Adrenal gland (tissue), 12 donors: ENCODE results near the gene INVS. TPM values are rescaled to one million over a fixed set of nuclear protein-coding genes. Genes with fewer than 3 reads are reported as not detected.

Source experiments
- DNase-seq, 7 donors: peaks; one replicate each; pipeline ENCODE4 v3.0.0-alpha.2; 2019 to 2020
- H3K27ac ChIP-seq, 5 donors: fragments of 200-600 bp; sonication (generic) in 4 of 5; 1 replicate in 3 of 5; 2 replicates in 2 of 5; pipeline versions ENCODE4 v1.5.1 to v1.8.0; 2016 to 2020; ENCODE audit warnings: mild to moderate bottlenecking in 1 of 5
- H3K27me3 ChIP-seq: fragments of 200-600 bp; 2 replicates; pipeline ENCODE4 v1.8.0; 2021
- H3K36me3 ChIP-seq, 2 donors: fragments of 200-600 bp; replicated peaks in 1 of 2; 1 replicate in 1 of 2; 2 replicates in 1 of 2; pipeline versions ENCODE4 v1.5.1 to v1.8.0; 2018 to 2022
- H3K4me1 ChIP-seq, 2 donors: fragments of 200-600 bp; replicated peaks in 1 of 2; 1 replicate in 1 of 2; 2 replicates in 1 of 2; pipeline versions ENCODE4 v1.5.1 to v1.8.0; 2018 to 2021
- H3K4me3 ChIP-seq, 4 donors: fragments of 200-600 bp; sonication (generic) in 3 of 4; one replicate each; pipeline ENCODE4 v1.5.1; 2016 to 2018
- H3K9me3 ChIP-seq, 3 donors: fragments of 200-600 bp; sonication (generic) in 1 of 3; replicated peaks in 1 of 3; 1 replicate in 2 of 3; 2 replicates in 1 of 3; pipeline versions ENCODE4 v1.5.1 to v1.8.0; 2016 to 2021
- CTCF ChIP-seq, 6 experiments: fragments of 450-650 bp in 4 of 6; fragments of 200-600 bp in 2 of 6; sonication (generic) in 1 of 6; IDR thresholded peaks; 1 replicate in 5 of 6; 2 replicates in 1 of 6; pipeline versions ENCODE4 v1.5.1 to v1.8.0; 2016 to 2021; ENCODE audit warnings: antibody characterized with exemption in 6 of 6, mild to moderate bottlenecking in 2 of 6, moderate library complexity in 1 of 6
- POLR2A ChIP-seq, 2 donors: fragments of 450-650 bp; IDR thresholded peaks; one replicate each; pipeline ENCODE4 v1.6.1; 2017; ENCODE audit warnings: antibody characterized with exemption in 2 of 2, mild to moderate bottlenecking in 2 of 2, moderate library complexity in 1 of 2
- WGBS, 4 donors: extraction: QIAGEN DNeasy Blood & Tissue Kit in 2 of 4; methylation state at CpG; one replicate each; pipeline versions ENCODE4 v1.1.5 to v1.1.7; 2013 to 2017; 5-methylcytosine and 5-hydroxymethylcytosine counted together
- intact Hi-C, 2 donors: fragments of 100-400 bp; cut with DNase I; formaldehyde crosslinking; loops; one replicate each; pipeline versions ENCODE4 v1.14.1 to v1.15.0; 2022 to 2023
- polyA plus RNA-seq, 3 donors: library from polyadenylated mRNA; stranded (reverse); fragments of 200-250 nt in 2 of 3; fragments of 350-450 nt in 1 of 3; fragmentation: Illumina TruSeq in 1 of 3; extraction: RNeasy Lipid Tissue Mini Kit (QIAGEN cat#74804) in 1 of 3; gene quantifications; one replicate each; pipeline ENCODE4 v1.2.3, GENCODE V29; 2013 to 2014
- total RNA-seq, 9 donors: library from RNA; depleted of rRNA in 4 of 9; stranded (reverse); fragments of >200 nt in 4 of 9; fragments of 120-200 nt in 1 of 9; fragmentation: NEBNext Ultra II Directional in 1 of 9; extraction: Animal tissue kit (Norgen Biotek cat#: 25700) in 1 of 9; gene quantifications; one replicate each; pipeline versions ENCODE4 v1.1.0 to v1.2.4, GENCODE V29; 2013 to 2023
- donor health status: healthy with polysubstance abuse.
- donor health status: Bipolar disorder and iron deficiency.
- donor health status: DM: yes; HTN: yes; CAD: no.
- donor health status: DM: no; HTN: no; CAD: no.
- donor health status: DM: no; HTN: no; CAD: no.
- donor health status: DM: yes; HTN: yes; CAD: no.

The INVS gene
- total and polyA plus RNA-seq, 12 donors: 6.4 to 47.7 (median 24.4) TPM

DNA sequence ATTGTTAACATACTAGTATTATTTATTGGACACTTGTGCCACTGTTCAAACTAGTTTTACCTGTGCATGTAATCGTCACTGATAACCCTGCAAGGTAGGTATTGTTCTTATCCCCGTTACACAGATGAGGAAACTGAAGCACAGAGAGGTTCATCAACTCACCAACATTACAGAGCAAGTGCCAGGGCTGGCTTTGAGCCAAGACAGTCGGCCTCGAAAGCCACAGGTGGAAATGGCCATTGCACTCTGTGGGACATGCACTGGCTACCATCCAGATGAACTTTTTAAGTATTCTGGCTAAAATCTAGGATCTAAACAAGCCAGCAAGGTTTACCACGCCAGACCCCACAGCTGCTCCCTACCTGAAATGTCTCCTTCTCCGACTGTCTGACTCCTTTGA lies 195.8 kb downstream of the INVS start:
- intact Hi-C loops: no loop called here
- 62 to 86% (median 77%) methylated on average over 5 to 6 of the region's 6 CpGs for WGBS, 4 donors
- Histone ChIP-seq H3K27me3 (no peaks in the 10 kb centered on the region), H3K4me1 (no peaks in the 10 kb centered on the region), H3K9me3 (no peaks in the 10 kb centered on the region), H3K27ac (no peak overlapping the region), H3K36me3 (peaks cover 0 to 55% of the 10 kb centered on the region in 2 donors), H3K4me3 (no peak overlapping the region)
- DNase-seq: peak in 3 of 7 donors; percentile 18 to 41 (median 32)
- TF ChIP-seq CTCF (IDR thresholded peaks at IDR 0.05) (no peak), POLR2A (IDR thresholded peaks at IDR 0.05) (no peak)

DNA sequence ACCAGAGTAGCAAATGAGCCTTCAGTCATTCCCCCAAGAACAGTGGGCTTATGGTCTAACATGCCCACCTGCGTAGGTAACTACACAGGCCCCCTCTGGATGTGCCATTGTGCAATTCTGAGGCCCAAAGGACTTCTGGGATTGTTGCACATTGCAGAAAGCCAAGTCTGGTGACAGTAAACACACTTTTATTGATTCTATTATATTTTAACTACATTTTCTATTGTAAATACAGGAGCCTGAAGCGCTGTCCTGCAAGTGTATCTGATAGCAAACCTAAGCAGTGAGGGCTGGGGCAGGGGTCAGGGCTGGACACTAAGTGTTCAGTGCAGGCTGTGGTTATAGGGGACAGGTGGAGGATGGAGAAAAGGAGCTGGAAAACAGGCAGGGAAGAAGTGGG lies 196.2 kb downstream of the INVS start:
- Histone ChIP-seq H3K36me3 (peaks cover 0 to 57% of the 10 kb centered on the region in 2 donors), H3K27ac (no peak overlapping the region), H3K27me3 (no peaks in the 10 kb centered on the region), H3K9me3 (no peaks in the 10 kb centered on the region), H3K4me1 (no peaks in the 10 kb centered on the region), H3K4me3 (no peak overlapping the region)
- WGBS, 4 donors: 96 to 100% (median 99%) methylated on average over 2 of the region's 2 CpGs
- intact Hi-C loops: no loop called here
- DNase-seq: no peak
- no peak for TF ChIP-seq POLR2A (IDR thresholded peaks at IDR 0.05)
- TF ChIP-seq CTCF (IDR thresholded peaks at IDR 0.05): no peak

DNA sequence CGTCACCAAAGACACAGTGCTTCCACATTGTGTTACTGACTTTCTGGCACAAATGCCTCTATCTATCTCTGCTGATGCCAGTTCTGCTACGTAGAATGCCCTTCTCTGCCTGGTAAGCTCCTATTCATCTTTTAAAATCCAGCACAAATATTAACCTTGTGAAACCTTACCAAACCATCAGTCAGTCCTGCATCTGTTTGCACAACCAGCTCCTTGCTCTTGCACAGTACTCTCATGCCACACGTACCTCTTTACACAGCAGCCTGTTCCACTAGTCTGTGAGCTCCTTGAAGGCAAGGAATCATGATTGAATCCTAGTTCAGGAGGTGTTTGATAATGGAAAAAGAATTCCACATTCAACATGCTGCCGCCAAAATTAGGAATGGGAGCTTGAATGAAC lies 197.4 kb downstream of the INVS start:
- intact Hi-C loops: no loop called here
- WGBS, 4 donors: 85 to 95% (median 90%) methylated on average over 4 of the region's 4 CpGs

DNA sequence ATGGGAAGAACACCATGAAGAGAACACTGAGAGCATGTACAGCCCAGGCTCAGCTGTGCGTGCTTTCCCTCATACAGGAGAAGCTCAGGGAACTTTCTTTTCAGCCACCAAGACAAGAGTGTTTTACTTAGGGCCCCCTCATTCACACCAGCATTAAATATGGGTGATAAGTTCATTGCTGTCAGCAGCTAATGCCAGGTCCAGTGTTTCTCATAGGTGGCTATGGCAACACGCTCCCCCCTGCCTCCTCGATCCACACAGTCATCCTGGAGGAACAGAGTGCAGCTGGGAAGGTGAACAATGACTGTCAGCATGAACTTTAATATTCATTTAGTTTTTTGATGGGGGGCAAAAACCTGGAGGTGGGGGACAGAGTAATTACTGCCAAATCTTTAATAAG lies 199.3 kb downstream of the INVS start:
- no peak overlapping the region for H3K27ac ChIP-seq
- intact Hi-C loops: no loop called here
- DNase-seq: no peak
- peaks cover 0 to 53% of the 10 kb centered on the region in 2 donors for H3K36me3 ChIP-seq
- H3K4me1 ChIP-seq: no peaks in the 10 kb centered on the region
- H3K27me3 ChIP-seq: no peaks in the 10 kb centered on the region
- no peak overlapping the region for H3K4me3 ChIP-seq
- no peaks in the 10 kb centered on the region for H3K9me3 ChIP-seq
- TF ChIP-seq POLR2A (IDR thresholded peaks at IDR 0.05): no peak
- no peak for TF ChIP-seq CTCF (IDR thresholded peaks at IDR 0.05)
- 70 to 98% (median 92%) methylated on average over 3 of the region's 3 CpGs for WGBS, 4 donors

More for the DNA sequence above, 197.4 kb downstream of the INVS start:
- no peaks in the 10 kb centered on the region for H3K9me3 ChIP-seq
- no peak overlapping the region for H3K27ac ChIP-seq
- H3K36me3 ChIP-seq: peaks cover 0 to 61% of the 10 kb centered on the region in 2 donors
- no peak overlapping the region for H3K4me3 ChIP-seq
- no peak for DNase-seq
- H3K27me3 ChIP-seq: no peaks in the 10 kb centered on the region
- no peaks in the 10 kb centered on the region for H3K4me1 ChIP-seq
- TF ChIP-seq POLR2A (IDR thresholded peaks at IDR 0.05): no peak
- TF ChIP-seq CTCF (IDR thresholded peaks at IDR 0.05): no peak
